HG03571 (cell line): ENCODE measurements around the gene KCND3.

Source experiments
- ATAC-seq: cut with Tn5 transposase; IDR thresholded peaks from one replicate; pipeline ENCODE4 v1.9.1; 2021; ENCODE audit not compliant: unreplicated experiment

KCND3 gene

DNA sequence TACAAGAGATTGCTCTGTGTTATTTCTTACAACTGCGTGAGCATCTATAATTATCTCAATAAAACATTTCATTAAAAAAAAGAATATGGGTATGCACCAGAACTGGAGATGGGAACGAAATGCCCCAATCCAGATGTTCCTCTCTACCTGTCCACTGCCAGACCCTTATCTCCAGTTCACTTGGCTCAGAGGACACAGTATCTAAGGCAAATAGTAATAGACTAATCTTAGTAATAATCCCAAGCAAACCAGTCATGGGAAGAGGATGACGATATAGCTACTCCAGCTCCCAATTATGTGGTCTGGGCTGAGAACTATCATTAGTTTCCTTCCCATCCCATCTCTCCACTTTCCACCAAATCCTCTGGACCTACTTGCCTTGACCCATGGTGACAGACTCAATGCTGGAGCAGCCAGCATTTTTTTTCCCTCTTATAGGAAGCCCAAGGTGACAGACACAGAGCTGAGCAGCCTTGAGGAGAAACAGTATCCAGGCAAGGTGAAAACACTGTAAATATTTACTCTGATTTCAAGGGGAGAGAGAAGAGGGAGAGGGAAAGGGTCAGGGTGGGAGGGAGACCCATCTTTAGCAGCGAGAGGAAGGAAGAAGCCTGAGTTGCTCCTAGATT lies 205.1 kb downstream of the KCND3 start:
- ATAC-seq: no peak

DNA sequence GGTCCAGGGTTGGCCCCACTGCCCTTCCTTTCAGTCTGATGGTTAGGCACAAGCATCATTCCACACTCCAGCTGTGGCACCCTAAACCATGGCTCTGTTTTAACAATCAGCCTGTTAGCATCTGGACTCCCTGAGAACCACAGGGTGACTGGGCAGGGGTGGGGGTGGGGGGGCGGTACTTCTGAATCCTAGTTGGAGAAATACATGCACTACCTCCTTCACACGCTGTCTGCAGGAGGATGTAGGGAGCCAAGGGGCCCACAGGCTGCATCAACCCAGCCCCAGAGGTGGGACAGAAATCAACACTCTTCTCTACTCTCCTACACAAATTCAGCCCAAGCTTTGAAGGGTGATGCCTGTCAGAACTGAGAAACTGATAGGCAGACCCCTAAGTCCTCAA lies 209.9 kb downstream of the KCND3 start:
- no peak for ATAC-seq

- ATAC-seq: no peak
These were observed 210.9 kb downstream of the KCND3 start for GRCh38 chr1:111778541-111779051.

GRCh38 chr1:111778066-111778465 lies 211.4 kb downstream of the KCND3 start:
- ATAC-seq: no peak

DNA sequence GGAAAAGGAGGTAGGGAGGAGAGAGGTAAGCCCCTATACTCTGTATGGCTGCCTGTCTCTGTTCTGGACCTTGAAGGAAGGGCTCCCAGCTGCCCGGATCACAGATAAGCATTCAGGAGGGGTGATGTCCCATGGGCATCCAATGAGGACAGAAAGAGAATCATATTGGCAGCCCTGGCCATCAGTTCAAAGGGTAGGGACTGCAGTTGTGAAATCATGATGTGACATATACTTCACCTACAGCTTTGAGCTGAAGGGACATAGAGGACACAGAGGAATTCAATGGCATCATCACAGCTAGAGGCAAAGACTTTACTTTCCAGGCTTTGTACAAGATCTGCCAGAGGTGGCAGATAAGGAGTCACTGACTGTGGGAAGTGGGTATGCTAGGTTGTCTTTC lies 212.2 kb downstream of the KCND3 start:
- no peak for ATAC-seq

DNA sequence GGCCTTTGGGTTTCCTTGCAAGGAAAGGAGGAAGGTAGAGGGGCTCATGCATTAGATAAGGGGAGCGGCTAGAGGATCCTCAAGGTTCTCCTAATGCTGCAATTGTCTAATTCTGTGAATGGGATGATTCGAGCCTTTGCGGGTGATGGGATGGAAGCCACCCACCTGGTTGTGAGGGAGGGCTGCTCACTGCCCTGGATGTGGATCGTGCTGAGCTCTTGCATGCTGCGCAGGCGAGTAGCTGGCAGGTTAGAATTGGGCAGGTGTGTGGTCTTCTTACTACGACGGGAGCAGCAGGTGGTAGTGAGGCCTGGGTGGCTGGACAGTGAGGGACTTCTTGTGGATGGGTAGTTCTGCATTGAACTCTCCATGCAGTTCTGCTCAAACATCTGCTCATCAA lies 212.6 kb downstream of the KCND3 start:
- ATAC-seq: no peak

DNA sequence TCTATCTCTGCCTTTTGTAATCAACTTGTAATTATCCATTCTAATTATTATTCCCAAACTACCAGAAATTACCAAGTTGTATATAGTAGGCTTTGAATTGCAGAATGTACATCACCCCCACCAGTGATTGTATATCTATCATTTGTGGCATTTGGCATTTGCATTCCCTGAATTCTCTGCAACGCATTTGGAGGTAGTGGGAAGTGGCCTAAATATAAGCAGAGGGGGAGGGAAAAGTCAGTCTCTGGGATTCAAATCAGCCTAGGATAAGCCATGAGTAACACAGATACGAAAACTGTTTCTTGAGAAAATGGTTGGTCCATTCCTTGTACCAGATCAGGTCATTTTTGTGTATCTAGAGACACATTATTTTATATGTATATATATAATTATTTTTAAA lies 213.1 kb downstream of the KCND3 start:
- no peak for ATAC-seq

GRCh38 chr1:111775966-111776365 lies 213.5 kb downstream of the KCND3 start:
- ATAC-seq: no peak

- no peak for ATAC-seq
These were observed 218.6 kb downstream of the KCND3 start for GRCh38 chr1:111770916-111771315.

DNA sequence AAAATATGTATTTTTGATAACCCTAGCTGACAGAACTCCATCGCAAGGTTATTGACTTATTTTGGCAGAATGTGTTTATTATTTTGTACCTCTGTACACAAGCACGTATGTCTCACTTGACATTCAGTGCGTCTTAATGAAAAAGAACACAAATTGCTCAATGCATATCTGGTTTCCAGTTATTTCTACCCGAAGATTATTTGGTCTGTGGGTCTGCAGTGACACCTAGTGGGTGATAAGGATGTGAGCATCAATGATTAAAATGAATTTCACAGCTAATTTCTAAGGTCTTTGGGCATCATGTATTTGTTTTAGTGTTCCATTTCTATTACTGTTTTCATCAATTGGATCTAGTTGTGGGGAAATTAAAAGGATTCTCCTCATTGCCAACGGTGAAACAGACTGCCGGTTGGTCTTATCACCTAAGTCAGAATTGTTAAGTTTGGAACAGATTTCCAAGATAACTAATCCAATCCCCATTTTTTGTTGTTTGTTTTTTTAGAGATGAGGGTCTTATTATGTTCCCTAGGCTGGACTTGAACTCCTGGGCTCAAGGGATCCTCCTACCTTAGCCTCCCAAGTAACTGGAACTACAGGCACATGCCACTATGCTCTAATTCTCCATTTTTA lies 219.8 kb downstream of the KCND3 start:
- no peak for ATAC-seq

- ATAC-seq: no peak
These were observed 220.8 kb downstream of the KCND3 start for GRCh38 chr1:111768625-111769024.

DNA sequence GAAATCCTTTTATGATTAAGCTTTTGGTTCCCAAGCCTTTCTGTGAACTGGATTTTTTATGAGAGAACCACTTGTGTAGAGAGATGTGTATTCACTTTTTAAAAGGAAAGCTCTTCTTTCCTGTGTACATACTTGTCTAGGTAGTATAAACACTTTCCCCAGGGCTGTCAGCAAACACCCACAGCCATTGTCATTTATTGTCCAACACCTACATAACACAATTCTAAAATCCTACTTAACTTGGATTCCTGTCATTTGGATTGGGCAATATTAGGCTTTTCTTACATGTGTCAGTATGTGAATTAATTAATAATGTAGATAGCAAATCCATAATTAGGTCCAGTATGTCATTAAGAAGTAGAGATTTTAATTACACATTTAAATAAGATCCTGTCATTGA lies 221.4 kb downstream of the KCND3 start:
- ATAC-seq: no peak

DNA sequence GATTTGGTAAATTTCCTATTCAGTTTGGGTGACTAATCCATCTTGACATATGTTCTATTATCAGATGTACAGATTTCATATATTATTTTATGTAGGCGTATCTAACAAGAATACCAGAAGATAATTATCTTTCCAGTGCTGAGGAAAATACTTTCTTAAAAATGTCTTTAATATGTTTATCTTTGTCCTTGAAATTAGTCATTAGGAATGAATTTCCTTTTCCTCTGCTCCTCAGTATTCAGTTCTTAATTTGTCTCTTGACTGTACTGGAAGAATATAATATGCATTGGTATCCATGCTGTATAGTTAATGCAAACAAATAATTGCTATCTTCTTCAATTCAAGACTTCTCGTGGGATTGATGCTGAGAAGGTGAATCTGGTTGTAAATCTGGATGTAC lies 227.1 kb downstream of the KCND3 start:
- no peak for ATAC-seq

- no peak for ATAC-seq
These were observed 227.8 kb downstream of the KCND3 start for GRCh38 chr1:111761717-111762116.

DNA sequence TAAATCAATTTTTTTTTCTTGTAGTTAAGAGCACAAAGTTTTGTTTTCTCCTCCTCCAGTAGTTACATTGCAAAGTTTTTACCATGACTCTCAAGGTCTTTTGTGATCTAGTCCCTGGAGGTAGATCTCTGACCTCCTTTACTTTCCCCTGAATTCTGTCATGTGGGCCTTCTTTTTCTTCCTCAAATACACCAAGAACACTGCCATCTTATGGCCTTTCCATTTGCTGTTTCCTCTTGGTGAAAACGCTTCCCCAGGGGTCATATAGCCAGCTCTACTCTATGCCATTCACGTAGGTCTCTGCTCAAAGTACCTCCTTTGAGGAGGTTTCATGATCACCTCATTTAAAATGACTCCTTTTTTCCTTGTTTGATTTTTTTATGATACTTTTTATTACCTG lies 231.1 kb downstream of the KCND3 start:
- ATAC-seq: no peak

DNA sequence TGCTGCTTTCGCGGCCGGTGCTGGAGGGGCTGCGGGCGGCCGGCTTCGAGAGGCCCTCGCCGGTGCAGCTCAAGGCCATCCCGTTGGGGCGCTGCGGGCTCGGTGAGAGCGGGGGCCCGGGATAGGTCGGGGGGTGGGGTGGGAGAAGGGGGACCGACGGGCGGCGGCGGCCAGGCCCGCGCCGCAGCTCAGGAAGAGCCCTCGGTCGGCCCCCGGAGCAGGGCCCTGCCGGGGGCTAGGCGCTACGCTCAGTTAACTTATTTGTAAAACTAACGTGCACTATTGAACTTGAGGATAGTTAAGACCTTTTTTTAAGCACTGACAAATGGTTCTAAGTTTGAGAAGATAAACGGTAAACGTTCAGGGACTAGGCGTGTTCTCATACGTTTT lies 233.3 kb downstream of the KCND3 start:
- ATAC-seq: peak; percentile 10

DNA sequence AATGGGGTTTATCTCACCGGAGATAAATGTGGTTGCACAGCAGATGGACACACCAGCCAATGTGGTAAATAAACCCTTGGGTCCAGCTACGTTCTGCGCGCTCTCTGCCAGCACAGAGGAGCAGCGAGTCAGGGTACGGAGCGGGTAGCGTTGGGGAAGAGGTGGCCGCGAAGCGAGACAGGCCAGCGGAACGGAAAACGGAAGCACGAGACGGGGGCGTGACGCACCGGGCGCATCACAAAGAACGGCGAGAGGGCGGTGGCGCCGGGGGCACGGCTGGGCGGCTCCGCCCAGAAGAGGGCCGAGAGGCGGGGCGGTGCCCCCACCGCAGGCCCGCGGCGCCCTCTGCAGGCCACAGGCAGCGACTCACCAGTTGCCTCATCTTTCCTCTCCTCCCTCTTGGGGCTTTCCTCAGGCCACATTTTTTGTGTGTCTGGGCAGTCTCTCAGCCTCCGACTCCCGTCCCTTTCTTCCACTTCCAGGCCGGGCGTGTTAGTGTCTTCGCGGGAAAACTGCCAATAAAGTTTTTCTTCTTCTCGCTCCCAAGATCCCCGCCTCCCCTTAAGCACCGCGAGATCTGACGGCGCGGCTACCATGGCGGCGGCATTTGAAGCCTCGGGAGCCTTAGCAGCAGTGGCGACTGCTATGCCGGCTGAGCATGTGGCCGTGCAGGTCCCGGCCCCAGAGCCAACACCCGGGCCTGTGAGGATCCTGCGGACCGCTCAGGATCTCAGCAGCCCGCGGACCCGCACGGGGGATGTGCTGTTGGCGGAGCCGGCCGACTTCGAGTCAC lies 233.9 kb downstream of the KCND3 start, which contains the start of gene DDX20:
Gene DDX20 (plus strand): TSS at position 571 of the 793 bp plus-strand sequence. CDS start 24 bp downstream, at position 595.
- peak; percentile 84 for ATAC-seq

DNA sequence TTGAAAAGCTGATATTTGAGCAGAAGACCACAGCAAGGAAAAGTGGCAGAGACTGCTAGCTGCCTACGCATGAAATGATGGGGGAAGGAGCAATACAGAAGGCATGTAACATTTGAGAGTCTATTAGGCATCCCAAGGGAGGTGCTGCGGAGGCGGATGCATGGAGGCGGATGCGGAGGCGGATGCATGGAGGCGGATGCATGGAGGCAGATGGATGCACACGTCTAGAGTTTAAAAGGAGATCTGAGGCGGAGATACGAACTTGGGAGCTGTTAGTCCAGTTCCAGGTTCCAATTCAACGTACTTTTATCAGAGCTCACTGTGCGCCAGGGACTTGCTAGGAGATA lies 234.5 kb downstream of the KCND3 start:
- peak; percentile 15 for ATAC-seq

DNA sequence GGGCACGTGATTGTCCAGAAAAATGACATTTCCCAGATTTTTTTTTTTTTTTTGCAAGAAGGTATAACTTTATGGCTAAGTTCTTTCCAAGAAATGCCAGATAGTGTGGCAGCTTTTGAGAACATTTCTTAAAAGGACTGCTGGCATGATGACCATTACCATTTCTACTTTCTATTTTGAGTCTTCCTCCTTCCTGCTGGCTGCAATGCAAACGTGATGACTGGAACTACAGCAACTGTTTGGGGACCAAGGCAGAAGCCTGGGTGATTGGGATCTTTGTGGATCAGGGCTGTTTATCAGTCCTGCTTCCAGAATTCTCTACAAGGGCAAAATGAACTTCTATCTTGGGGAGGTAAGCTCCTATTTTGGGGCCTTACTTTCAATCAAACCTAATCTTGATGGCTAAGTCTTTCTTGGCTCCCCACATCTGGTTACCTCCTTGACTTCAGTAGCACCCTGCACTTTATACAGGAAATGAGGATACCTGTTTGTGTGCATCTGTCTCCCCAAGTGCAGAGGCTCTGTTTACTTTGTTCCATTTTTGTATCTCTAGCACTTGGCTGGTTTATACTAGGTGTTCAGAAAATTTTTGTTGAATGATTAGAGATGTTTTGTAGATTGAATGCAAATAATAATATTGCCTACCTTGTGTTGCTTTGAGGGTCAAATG lies 237.4 kb downstream of the KCND3 start:
- ATAC-seq: no peak

DNA sequence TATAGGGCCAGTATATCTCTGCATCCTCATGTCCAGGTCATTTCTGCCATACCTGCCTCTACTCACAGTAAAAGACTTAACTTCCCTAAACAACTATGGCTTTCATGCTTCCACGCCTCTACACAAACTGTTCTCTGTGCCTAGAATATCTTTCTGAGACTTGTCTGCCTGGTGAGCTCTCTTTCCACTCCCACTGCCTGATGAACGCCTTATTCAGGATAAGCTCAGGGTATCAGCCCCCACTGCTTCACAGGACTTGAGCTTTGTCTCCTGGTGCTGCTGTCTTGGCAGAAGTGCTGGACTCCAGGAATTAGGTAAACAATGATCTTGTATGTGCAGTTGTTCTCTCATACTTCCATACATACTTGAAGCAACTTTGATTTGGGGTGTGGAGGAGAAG lies 238.6 kb downstream of the KCND3 start:
- no peak for ATAC-seq

DNA sequence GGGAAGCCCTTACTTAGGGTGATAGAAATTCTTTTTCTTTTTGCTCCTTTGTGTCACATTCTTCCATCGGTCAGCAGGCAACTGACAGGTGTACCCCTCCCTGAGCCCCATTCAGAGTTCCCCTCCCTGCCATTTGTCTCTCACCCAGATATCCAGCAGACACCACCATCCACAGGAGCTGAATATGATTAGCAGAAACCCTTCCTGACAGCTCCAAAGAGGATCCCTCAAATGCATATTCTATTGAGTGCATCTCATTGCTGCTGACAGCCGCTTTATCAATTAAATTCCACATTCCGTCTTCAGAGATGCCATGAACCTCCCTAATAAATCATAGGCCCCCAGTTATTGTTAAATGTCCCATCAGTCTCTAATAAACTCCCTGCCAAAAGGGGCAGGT lies 239.8 kb downstream of the KCND3 start:
- no peak for ATAC-seq

DNA sequence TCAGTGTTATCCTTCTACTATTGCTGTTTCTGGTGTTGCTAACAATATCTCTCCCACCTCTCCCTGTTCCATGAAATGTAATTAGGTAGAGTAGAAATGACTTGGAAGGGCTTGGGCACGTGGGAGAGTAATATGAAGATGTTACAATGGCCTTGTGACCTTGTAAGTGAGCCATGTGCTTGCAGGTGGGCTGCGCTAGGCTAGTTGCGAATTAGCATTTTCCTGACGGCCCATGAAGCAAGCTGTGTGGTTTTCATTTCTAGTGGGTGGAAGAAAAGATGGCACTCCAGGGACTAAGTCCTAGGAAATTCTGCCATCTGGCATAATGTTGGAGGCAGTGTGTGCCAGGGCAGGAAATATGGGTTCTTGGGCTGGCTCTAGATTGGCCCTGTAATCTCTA lies 241.5 kb downstream of the KCND3 start:
- no peak for ATAC-seq
